Upper lobe of left lung (tissue), 4 donors: ENCODE measurements around the gene HIGD2B.

ENCODE experiments used
- POLR2A ChIP-seq, 4 donors: fragments of 450-650 bp; IDR thresholded peaks; one replicate each; pipeline ENCODE4 v1.5.1; 2016 to 2017; ENCODE audit warnings: antibody characterized with exemption in 4 of 4, mild to moderate bottlenecking in 2 of 4
- POLR2AphosphoS5 ChIP-seq, 2 donors: sonication (generic); formaldehyde crosslinking; IDR thresholded peaks; one replicate each; pipeline ENCODE4 v1.5.1; 2017; ENCODE audit warnings: antibody characterized with exemption in 2 of 2
- TF ChIP-seq, protein P1 (sequence below), 6 experiments: fragments of 450-650 bp in 4 of 6; fragments of 200-600 bp in 2 of 6; sonication (generic) in 2 of 6; IDR thresholded peaks; one replicate each; pipeline ENCODE4 v1.5.1; 2016 to 2019; ENCODE audit warnings: antibody characterized with exemption in 6 of 6

- TF ChIP-seq, protein P1, sequence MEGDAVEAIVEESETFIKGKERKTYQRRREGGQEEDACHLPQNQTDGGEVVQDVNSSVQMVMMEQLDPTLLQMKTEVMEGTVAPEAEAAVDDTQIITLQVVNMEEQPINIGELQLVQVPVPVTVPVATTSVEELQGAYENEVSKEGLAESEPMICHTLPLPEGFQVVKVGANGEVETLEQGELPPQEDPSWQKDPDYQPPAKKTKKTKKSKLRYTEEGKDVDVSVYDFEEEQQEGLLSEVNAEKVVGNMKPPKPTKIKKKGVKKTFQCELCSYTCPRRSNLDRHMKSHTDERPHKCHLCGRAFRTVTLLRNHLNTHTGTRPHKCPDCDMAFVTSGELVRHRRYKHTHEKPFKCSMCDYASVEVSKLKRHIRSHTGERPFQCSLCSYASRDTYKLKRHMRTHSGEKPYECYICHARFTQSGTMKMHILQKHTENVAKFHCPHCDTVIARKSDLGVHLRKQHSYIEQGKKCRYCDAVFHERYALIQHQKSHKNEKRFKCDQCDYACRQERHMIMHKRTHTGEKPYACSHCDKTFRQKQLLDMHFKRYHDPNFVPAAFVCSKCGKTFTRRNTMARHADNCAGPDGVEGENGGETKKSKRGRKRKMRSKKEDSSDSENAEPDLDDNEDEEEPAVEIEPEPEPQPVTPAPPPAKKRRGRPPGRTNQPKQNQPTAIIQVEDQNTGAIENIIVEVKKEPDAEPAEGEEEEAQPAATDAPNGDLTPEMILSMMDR (IDR thresholded peaks at IDR 0.05): no peak
- no peak for TF ChIP-seq POLR2A (IDR thresholded peaks at IDR 0.05)
- TF ChIP-seq POLR2AphosphoS5 (IDR thresholded peaks at IDR 0.05): no peak
These were observed 20.3 kb upstream of the HIGD2B start for GRCh38 chr15:72706266-72706665.
